SJCRH30 (cell line): ENCODE results near the gene MACF1. TPM values are rescaled to one million over a fixed set of nuclear protein-coding genes. Genes with fewer than 3 reads are reported as not detected.
"Not testable (repeated sequence)": the region's sequence is repeated elsewhere in the genome, so short reads cannot be mapped to it uniquely, and the experiment has no call there.

Source experiments
- DNase-seq, 2 experiments: peaks; one replicate each; pipeline ENCODE4 v3.0.0-alpha.2; 2015 to 2020
- H3K27ac ChIP-seq: fragments of 250-450 bp; sonication (Bioruptor Pico); 2 replicates; pipeline ENCODE4 v1.5.1; 2020; ENCODE audit warnings: mild to moderate bottlenecking, moderate library complexity
- H3K27me3 ChIP-seq: fragments of 250-450 bp; sonication (Bioruptor Pico); 2 replicates; pipeline ENCODE4 v1.5.1; 2020; ENCODE audit warnings: mild to moderate bottlenecking, moderate library complexity
- H3K36me3 ChIP-seq: fragments of 250-450 bp; sonication (Bioruptor Pico); 2 replicates; pipeline ENCODE4 v1.5.1; 2020; ENCODE audit warnings: mild to moderate bottlenecking, moderate library complexity
- H3K4me1 ChIP-seq: fragments of 250-450 bp; sonication (Bioruptor Pico); 2 replicates; pipeline ENCODE4 v1.5.1; 2020; ENCODE audit warnings: mild to moderate bottlenecking, moderate library complexity
- H3K4me3 ChIP-seq: fragments of 250-450 bp; sonication (Bioruptor Pico); 2 replicates; pipeline ENCODE4 v1.5.1; 2020; ENCODE audit warnings: mild to moderate bottlenecking, moderate library complexity
- H3K9me3 ChIP-seq: fragments of 250-450 bp; sonication (Bioruptor Pico); replicated peaks from 2 replicates; pipeline ENCODE4 v1.5.1; 2020; ENCODE audit warnings: mild to moderate bottlenecking, moderate library complexity
- total RNA-seq: library from RNA; depleted of rRNA; stranded (reverse); fragments of >200 nt; shearing (Covaris generic); gene quantifications from 2 replicates; pipeline ENCODE4 v1.2.3, GENCODE V29; 2014; rRNA removed

The MACF1 gene
- total RNA-seq, 1 experiment from 2014 or later, result 172 TPM

DNA sequence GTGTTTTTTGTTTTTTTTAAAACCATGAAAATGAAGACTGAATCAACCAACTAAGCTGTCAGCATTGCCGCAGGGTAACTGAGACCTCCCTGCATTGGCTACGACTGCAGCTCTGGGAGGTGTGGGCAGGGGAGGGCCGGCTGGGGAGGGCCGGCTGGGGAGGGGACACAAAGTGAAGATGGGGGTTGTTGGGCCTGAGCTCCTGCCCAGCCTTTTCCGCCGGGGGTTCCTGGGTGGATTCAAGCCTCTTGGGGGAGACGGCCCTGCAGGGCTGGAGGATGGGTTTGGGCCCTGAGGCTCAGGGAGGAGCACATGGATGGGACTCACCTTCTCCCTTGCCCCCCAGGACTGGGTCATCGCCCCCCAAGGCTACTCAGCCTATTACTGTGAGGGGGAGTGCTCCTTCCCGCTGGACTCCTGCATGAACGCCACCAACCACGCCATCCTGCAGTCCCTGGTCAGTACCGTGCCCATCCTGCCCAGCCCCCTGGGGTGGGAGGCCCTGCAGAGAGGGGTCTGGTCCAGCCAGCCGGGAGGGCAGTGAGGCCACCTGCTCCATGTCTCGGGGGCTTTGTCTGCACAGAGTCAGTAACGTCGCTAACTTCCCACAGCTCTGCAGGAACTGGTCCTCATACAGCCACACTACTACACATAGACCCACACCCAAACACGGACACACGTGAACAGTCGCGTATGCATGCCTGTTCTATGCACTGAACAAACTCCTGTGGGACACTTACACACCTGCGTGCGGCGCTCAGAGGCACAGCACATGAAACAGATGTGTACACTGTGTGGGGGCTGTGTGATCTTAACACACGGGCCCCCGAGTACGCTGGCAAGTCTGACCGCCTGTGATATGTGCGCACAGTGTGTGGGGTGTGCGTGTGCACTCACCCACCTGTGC lies 318.4 kb downstream of the MACF1 start:
- Histone ChIP-seq H3K36me3 (peaks cover 6% of the 10 kb centered on the region; the same call in 1 of the 2 replicates), H3K9me3 (no peaks in the 10 kb centered on the region)
- no peak for DNase-seq

GRCh38 chr1:39524171-39524570 lies 319.7 kb downstream of the MACF1 start:
- DNase-seq, result no peak
- H3K4me1 ChIP-seq, result no peaks in the 10 kb centered on the region
- H3K36me3 ChIP-seq, result peaks cover 11% of the 10 kb centered on the region; the same call in 1 of the 2 replicates
- no peak overlapping the region for H3K4me3 ChIP-seq
- no peaks in the 10 kb centered on the region for H3K27me3 ChIP-seq
- no peak overlapping the region for H3K27ac ChIP-seq
- H3K9me3 ChIP-seq, result no peaks in the 10 kb centered on the region

More for the DNA sequence above, 318.4 kb downstream of the MACF1 start:
- no peaks in the 10 kb centered on the region for H3K27me3 ChIP-seq
- H3K27ac ChIP-seq, result no peak overlapping the region
- no peaks in the 10 kb centered on the region for H3K4me1 ChIP-seq
- no peak overlapping the region for H3K4me3 ChIP-seq

DNA sequence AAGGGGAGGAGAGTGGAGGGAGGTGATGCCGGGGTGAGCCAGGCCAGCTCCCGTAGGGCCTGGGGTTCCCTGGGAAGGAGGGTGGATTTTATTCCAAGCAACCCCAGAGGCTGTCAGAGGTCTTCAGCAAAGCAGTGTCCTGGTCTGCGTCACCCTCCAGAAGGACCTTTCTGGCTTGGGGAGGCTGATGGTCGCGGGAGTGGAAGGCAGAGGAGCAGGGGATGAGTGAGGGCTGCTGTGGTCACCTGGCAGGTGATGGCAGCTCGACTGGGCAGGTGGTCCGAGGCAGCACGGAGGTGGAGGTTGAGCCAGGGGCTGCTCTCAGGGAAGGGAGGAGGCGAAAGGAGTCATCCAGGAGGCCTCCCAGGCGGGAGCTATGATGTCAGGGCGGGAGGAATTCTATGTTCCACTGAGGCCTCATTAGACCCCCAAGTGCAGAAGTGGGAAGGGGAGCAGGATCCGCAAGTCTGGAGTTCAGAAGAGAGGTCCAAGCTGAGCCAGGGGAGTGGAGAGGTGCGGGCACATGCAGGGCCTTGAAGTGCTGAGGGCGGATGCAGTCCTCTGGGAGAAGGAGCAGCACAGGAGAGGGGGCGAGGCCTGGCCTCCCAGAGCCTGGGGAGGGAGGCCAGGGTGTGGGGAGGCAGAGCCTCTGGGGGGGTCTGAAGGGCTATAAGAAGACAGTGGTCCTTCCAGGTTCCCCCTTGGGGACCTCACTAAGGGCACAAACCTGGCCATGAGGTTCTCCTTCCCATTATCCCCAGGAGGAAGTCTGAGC lies 320.3 kb downstream of the MACF1 start:
- no peaks in the 10 kb centered on the region for H3K27me3 ChIP-seq
- no peaks in the 10 kb centered on the region for H3K9me3 ChIP-seq
- peaks cover 14% of the 10 kb centered on the region for H3K36me3 ChIP-seq
- no peaks in the 10 kb centered on the region for H3K4me1 ChIP-seq
- DNase-seq, result no peak
- no peak overlapping the region for H3K27ac ChIP-seq
- H3K4me3 ChIP-seq, result no peak overlapping the region

- Histone ChIP-seq H3K4me3 (no peak overlapping the region), H3K36me3 (peaks cover 14% of the 10 kb centered on the region), H3K27ac (no peak overlapping the region), H3K27me3 (no peaks in the 10 kb centered on the region), H3K9me3 (no peaks in the 10 kb centered on the region), H3K4me1 (no peaks in the 10 kb centered on the region)
- DNase-seq, result no peak
These were observed 321.1 kb downstream of the MACF1 start for GRCh38 chr1:39525366-39526165.

DNA sequence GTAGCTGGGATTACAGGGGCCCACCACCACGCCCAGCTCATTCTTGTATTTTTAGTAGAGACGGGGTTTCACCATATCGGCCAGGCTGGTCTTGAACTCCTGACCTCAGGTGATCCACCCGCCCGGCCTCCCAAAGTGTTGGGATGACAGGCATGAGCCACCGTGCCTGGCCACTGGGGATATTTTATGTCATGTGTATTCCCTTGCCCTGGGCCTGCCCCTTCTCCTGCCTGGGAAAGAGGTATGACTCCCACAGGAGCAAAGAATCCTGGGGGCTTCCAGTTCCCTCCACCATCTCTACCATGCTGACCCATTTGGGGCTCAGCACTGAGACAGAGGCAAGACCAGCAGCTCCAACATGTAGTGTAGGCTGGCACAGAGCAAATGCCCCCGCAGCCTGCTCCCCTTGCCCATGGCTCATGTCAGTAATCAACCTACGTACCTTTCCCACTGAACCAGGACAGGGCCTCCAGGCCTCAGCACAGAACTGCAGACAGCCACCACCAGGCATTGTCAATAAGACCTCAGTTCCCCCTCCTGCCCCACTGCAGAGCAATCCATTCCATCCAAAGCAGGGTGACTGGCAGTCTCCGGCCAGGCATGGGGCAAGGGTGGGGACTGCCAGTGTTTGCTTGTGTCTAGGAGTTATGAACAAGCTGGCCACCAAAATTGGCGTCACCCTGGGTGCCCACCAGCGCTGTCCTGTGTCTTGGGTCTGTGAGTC lies 322.1 kb downstream of the MACF1 start:
- Histone ChIP-seq H3K36me3 (peaks cover 19% of the 10 kb centered on the region), H3K4me3 (no peak overlapping the region), H3K9me3 (no peaks in the 10 kb centered on the region), H3K27ac (no peak overlapping the region), H3K27me3 (no peaks in the 10 kb centered on the region), H3K4me1 (no peaks in the 10 kb centered on the region)
- DNase-seq, result no peak

- not testable (repeated sequence) for H3K27me3 ChIP-seq, H3K4me1 ChIP-seq, H3K9me3 ChIP-seq, H3K27ac ChIP-seq, H3K4me3 ChIP-seq
- H3K36me3 ChIP-seq, result peaks cover 24% of the 10 kb centered on the region
- peak in 1 of 2 experiments; percentile 26 for DNase-seq
These were observed 322.7 kb downstream of the MACF1 start for GRCh38 chr1:39527190-39527579.

DNA sequence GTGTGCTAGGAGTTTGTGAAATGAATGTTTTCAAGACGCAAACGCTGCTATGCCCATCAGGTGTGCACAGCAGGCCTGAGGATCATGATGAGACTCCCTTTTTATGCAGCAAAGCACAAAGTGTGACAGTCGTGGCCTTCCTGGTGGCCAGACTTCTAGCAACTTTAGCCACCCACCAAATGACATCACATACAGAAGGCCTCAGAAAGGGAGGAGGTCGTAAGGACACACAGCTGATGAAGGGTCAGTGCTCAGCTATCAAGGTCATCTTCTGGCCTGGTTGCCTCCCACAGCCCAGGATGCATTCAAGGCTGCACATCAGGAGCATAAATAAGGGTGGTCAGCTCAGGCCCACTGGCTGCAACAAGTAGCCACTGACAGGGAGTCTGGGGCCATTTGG lies 323.6 kb downstream of the MACF1 start:
- H3K36me3 ChIP-seq, result peaks cover 30% of the 10 kb centered on the region
- no peaks in the 10 kb centered on the region for H3K4me1 ChIP-seq
- H3K27me3 ChIP-seq, result no peaks in the 10 kb centered on the region
- no peaks in the 10 kb centered on the region for H3K9me3 ChIP-seq
- no peak overlapping the region for H3K27ac ChIP-seq
- DNase-seq, result no peak
- H3K4me3 ChIP-seq, result no peak overlapping the region

- DNase-seq, result no peak
- no peaks in the 10 kb centered on the region for H3K27me3 ChIP-seq
- peaks cover 2% of the 10 kb centered on the region; the same call in 1 of the 2 replicates for H3K4me1 ChIP-seq
- no peak overlapping the region for H3K4me3 ChIP-seq
- peaks cover 41% of the 10 kb centered on the region for H3K36me3 ChIP-seq
- no peaks in the 10 kb centered on the region for H3K9me3 ChIP-seq
- no peak overlapping the region for H3K27ac ChIP-seq
These were observed 325.5 kb downstream of the MACF1 start for GRCh38 chr1:39529901-39530535.

DNA sequence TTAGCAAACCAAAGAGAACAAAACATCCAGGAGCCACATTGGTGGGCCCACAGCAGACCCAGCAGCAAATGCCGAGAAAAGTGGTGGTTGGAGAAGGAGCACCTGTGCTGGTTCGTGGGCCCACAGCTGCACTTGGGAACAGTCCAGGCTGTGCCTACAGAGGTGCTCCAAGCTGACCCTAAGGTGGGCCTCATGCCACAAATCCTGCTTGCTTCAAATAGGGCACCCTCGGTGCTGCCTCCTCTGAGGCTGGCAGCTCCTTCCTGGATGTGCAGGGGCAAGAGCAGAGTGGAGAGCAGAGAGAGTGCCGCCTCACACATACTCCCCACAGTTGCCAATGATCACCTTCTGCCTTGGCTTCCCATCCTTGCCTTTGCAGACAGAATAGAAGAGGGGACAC lies 327.0 kb downstream of the MACF1 start:
- Histone ChIP-seq H3K9me3 (no peaks in the 10 kb centered on the region), H3K27me3 (no peaks in the 10 kb centered on the region), H3K27ac (no peak overlapping the region), H3K4me3 (no peak overlapping the region), H3K36me3 (peaks cover 38% of the 10 kb centered on the region), H3K4me1 (peaks cover 5% of the 10 kb centered on the region; the same call in 1 of the 2 replicates)
- no peak for DNase-seq

DNA sequence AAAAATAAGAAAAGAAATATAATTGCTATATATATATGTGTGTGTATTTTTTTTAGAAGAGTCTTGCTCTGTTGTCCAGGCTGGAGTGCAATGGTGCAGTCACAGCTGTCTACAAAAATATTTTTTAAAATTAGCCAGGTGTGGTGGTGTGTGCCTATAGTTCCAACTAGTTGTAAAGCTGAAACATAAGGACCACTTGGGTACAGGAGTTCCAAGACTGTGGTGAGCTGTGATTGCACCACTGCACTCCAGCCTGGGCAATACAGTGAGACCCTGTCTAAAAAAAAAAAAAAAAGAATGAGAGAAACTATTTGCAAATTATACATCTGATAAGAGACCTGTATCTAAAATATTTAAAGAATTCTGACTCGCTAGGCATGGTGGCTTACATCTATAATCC lies 328.9 kb downstream of the MACF1 start:
- H3K27ac ChIP-seq, result no peak overlapping the region
- peaks cover 5% of the 10 kb centered on the region; the same call in 1 of the 2 replicates for H3K4me1 ChIP-seq
- no peak overlapping the region for H3K4me3 ChIP-seq
- no peaks in the 10 kb centered on the region for H3K27me3 ChIP-seq
- peaks cover 39% of the 10 kb centered on the region for H3K36me3 ChIP-seq
- DNase-seq, result no peak
- H3K9me3 ChIP-seq, result no peaks in the 10 kb centered on the region

Other genes with a start within 250 kb of the MACF1 start
- gene AKIRIN1, start 213.4 kb upstream of the MACF1 start, total RNA-seq, result 108 and 110 TPM in 2 replicates
- 696 and 701 TPM in 2 replicates for gene NDUFS5, start 178.3 kb upstream of the MACF1 start, total RNA-seq